ENCODE results near the gene MESP2. TPM values are rescaled to one million over a fixed set of nuclear protein-coding genes. Genes with fewer than 3 reads are reported as not detected.

Gene MESP2
- total RNA-seq, 1 experiment from 2014 or later = 1.1 TPM

DNA sequence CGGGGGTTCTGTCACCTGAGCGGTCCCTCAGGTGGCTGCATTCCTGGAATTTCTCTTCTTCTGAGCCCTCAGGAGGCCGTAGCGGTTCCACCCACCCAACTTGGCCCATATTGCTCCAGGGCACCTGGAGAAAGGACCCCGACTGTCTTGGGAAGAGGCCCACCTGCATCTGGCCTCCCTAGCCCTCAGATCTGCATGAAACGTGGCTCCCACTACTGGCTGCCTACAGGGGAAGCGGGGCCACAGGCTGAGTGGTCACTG lies 48.4 kb downstream of the MESP2 start:
- Histone ChIP-seq H3K4me1 (ENCODE audit: control insufficient read depth, insufficient read depth, low read length) (peaks cover 70% of the 10 kb centered on the region), H3K4me3 (ENCODE audit: low read depth in 2 of 2, low read length in 2 of 2) (no peak overlapping the region), H3K27ac (ENCODE audit: low read length) (peak overlapping the region; percentile 41; the same call in 1 of the 2 replicates), H3K36me3 (ENCODE audit: control insufficient read depth, insufficient read depth, low read length) (no peaks in the 10 kb centered on the region), H3K27me3 (ENCODE audit: control insufficient read depth, insufficient read depth, low read length) (no peaks in the 10 kb centered on the region), H3K9me3 (ENCODE audit: control insufficient read depth, insufficient read depth, low read depth, low read length) (no peaks in the 10 kb centered on the region)
- in situ Hi-C loops (cut with HindIII; ENCODE audit: low pct_unique_long_range_greater_than_20kb, low sequenced_read_pairs) (no loop called here), intact Hi-C loops (cut with micrococcal nuclease; ENCODE audit: unreplicated experiment) (no loop called here)
- ChIA-PET POLR2A (no interaction called here), CTCF (no interaction called here)
- BruUV-seq (replicated peaks) = no TSS peak
- ATAC-seq (no peak), DNase-seq (ENCODE audit: low read depth, low spot score) (no peak)
- TF ChIP-seq, protein P1, sequence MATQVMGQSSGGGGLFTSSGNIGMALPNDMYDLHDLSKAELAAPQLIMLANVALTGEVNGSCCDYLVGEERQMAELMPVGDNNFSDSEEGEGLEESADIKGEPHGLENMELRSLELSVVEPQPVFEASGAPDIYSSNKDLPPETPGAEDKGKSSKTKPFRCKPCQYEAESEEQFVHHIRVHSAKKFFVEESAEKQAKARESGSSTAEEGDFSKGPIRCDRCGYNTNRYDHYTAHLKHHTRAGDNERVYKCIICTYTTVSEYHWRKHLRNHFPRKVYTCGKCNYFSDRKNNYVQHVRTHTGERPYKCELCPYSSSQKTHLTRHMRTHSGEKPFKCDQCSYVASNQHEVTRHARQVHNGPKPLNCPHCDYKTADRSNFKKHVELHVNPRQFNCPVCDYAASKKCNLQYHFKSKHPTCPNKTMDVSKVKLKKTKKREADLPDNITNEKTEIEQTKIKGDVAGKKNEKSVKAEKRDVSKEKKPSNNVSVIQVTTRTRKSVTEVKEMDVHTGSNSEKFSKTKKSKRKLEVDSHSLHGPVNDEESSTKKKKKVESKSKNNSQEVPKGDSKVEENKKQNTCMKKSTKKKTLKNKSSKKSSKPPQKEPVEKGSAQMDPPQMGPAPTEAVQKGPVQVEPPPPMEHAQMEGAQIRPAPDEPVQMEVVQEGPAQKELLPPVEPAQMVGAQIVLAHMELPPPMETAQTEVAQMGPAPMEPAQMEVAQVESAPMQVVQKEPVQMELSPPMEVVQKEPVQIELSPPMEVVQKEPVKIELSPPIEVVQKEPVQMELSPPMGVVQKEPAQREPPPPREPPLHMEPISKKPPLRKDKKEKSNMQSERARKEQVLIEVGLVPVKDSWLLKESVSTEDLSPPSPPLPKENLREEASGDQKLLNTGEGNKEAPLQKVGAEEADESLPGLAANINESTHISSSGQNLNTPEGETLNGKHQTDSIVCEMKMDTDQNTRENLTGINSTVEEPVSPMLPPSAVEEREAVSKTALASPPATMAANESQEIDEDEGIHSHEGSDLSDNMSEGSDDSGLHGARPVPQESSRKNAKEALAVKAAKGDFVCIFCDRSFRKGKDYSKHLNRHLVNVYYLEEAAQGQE (IDR thresholded peaks at IDR 0.05; ENCODE audit: insufficient read depth in 1 of 2, low read depth in 2 of 2, low read length in 1 of 2) = no peak
- TF ChIP-seq POLR2AphosphoS5 (IDR thresholded peaks at IDR 0.05; ENCODE audit: low read depth, low read length) (no peak), SIN3A (IDR thresholded peaks at IDR 0.05; ENCODE audit: borderline replicate concordance, insufficient read depth, low read depth, low read length) (no peak), TCF7L2 (IDR thresholded peaks at IDR 0.05; ENCODE audit: low read depth, low read length) (no peak)
- TF ChIP-seq, protein P2, sequence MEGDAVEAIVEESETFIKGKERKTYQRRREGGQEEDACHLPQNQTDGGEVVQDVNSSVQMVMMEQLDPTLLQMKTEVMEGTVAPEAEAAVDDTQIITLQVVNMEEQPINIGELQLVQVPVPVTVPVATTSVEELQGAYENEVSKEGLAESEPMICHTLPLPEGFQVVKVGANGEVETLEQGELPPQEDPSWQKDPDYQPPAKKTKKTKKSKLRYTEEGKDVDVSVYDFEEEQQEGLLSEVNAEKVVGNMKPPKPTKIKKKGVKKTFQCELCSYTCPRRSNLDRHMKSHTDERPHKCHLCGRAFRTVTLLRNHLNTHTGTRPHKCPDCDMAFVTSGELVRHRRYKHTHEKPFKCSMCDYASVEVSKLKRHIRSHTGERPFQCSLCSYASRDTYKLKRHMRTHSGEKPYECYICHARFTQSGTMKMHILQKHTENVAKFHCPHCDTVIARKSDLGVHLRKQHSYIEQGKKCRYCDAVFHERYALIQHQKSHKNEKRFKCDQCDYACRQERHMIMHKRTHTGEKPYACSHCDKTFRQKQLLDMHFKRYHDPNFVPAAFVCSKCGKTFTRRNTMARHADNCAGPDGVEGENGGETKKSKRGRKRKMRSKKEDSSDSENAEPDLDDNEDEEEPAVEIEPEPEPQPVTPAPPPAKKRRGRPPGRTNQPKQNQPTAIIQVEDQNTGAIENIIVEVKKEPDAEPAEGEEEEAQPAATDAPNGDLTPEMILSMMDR (IDR thresholded peaks at IDR 0.05) = no peak

GRCh38 chr15:89825271-89825940 lies 49.3 kb downstream of the MESP2 start:
- H3K27me3 ChIP-seq (ENCODE audit: control insufficient read depth, insufficient read depth, low read length) = no peaks in the 10 kb centered on the region
- no peak overlapping the region for H3K4me3 ChIP-seq (ENCODE audit: low read depth in 2 of 2, low read length in 2 of 2)
- H3K36me3 ChIP-seq (ENCODE audit: control insufficient read depth, insufficient read depth, low read length) = no peaks in the 10 kb centered on the region
- POLR2A ChIA-PET = no interaction called here
- peaks cover 71% of the 10 kb centered on the region for H3K4me1 ChIP-seq (ENCODE audit: control insufficient read depth, insufficient read depth, low read length)
- in situ Hi-C loops (cut with HindIII; ENCODE audit: low pct_unique_long_range_greater_than_20kb, low sequenced_read_pairs) = no loop called here
- no TSS peak for BruUV-seq (replicated peaks)
- intact Hi-C loops (cut with micrococcal nuclease; ENCODE audit: unreplicated experiment) = no loop called here
- ATAC-seq (no peak), DNase-seq (ENCODE audit: low read depth, low spot score) (no peak)
- H3K27ac ChIP-seq (ENCODE audit: low read length) = 0 out of 2 replicates have a peak overlapping the region, but pooled peaks have one; percentile 31
- no peak for TF ChIP-seq TCF7L2 (IDR thresholded peaks at IDR 0.05; ENCODE audit: low read depth, low read length)
- TF ChIP-seq, protein P1 (IDR thresholded peaks at IDR 0.05; ENCODE audit: insufficient read depth in 1 of 2, low read depth in 2 of 2, low read length in 1 of 2) = no peak
- TF ChIP-seq POLR2AphosphoS5 (IDR thresholded peaks at IDR 0.05; ENCODE audit: low read depth, low read length) = no peak
- TF ChIP-seq SIN3A (IDR thresholded peaks at IDR 0.05; ENCODE audit: borderline replicate concordance, insufficient read depth, low read depth, low read length) = no peak
- TF ChIP-seq, protein P2 (IDR thresholded peaks at IDR 0.05) = no peak
- H3K9me3 ChIP-seq (ENCODE audit: control insufficient read depth, insufficient read depth, low read depth, low read length) = no peaks in the 10 kb centered on the region
- CTCF ChIA-PET = interaction anchor here (0.5 kb wide), 1 partner anchor 19 kb away, joined by 4 read pairs; no protein-coding TSS in a partner anchor
